HepG2 (cell line): ENCODE measurements around the gene OPRL1. TPM values are rescaled to one million over a fixed set of nuclear protein-coding genes. Genes with fewer than 3 reads are reported as not detected.

Experiments
- CREM ChIP-seq, 2 experiments: sonication (generic) in 1 of 2; formaldehyde crosslinking in 1 of 2; IDR thresholded peaks; 2 replicates each; pipeline versions ENCODE4 v1.4.0 to v1.6.1; 2016 to 2020; ENCODE audit warnings: antibody characterized with exemption in 1 of 2, mild to moderate bottlenecking in 1 of 2, missing genetic modification reagents in 1 of 2
- EED ChIP-seq: sonication (generic); formaldehyde crosslinking; IDR thresholded peaks from 2 replicates; pipeline ENCODE4 v1.5.0; 2020; ENCODE audit warnings: mild to moderate bottlenecking, missing genetic modification reagents
- GFI1 ChIP-seq: sonication (generic); formaldehyde crosslinking; IDR thresholded peaks from 2 replicates; pipeline ENCODE4 v1.5.0; 2020; ENCODE audit warnings: missing genetic modification reagents, mild to moderate bottlenecking, borderline replicate concordance
- GLI4 ChIP-seq: sonication (generic); formaldehyde crosslinking; IDR thresholded peaks from 2 replicates; pipeline ENCODE4 v1.5.1; 2020; ENCODE audit warnings: missing genetic modification reagents, mild to moderate bottlenecking, moderate library complexity, borderline replicate concordance
- MYNN ChIP-seq: sonication (generic); formaldehyde crosslinking; IDR thresholded peaks from 2 replicates; pipeline ENCODE4 v1.4.0; 2020; ENCODE audit warnings: mild to moderate bottlenecking, low read depth, missing genetic modification reagents
- PCBP1 ChIP-seq: fragments of 200-400 bp; formaldehyde crosslinking; IDR thresholded peaks from 2 replicates; pipeline ENCODE4 v1.6.1; 2017; ENCODE audit warnings: mild to moderate bottlenecking, low read depth, low read length, borderline replicate concordance
- RAD21 ChIP-seq: fragments of 450-650 bp; formaldehyde crosslinking; IDR thresholded peaks from 2 replicates; pipeline ENCODE4 v1.5.0; 2020; ENCODE audit warnings: mild to moderate bottlenecking
- SNAI1 ChIP-seq: sonication (generic); formaldehyde crosslinking; IDR thresholded peaks from 2 replicates; pipeline ENCODE4 v1.5.0; 2020; ENCODE audit warnings: mild to moderate bottlenecking, missing genetic modification reagents, borderline replicate concordance
- SUZ12 ChIP-seq: fragments of 150-350 bp; IDR thresholded peaks from 2 replicates; pipeline ENCODE4 v1.6.1; 2014; ENCODE audit warnings: low read depth, low read length
- ZC3H4 ChIP-seq: sonication (generic); formaldehyde crosslinking; IDR thresholded peaks from 2 replicates; pipeline ENCODE4 v1.4.0; 2020; ENCODE audit warnings: missing genetic modification reagents, borderline replicate concordance
- ZNF510 ChIP-seq: sonication (generic); formaldehyde crosslinking; IDR thresholded peaks from 2 replicates; pipeline ENCODE4 v1.4.0; 2020; ENCODE audit warnings: low read depth, mild to moderate bottlenecking, missing genetic modification reagents
- ZNF674 ChIP-seq: sonication (generic); formaldehyde crosslinking; IDR thresholded peaks from 2 replicates; pipeline ENCODE4 v1.5.0; 2020; ENCODE audit warnings: low read depth, mild to moderate bottlenecking, missing genetic modification reagents
- polyA plus RNA-seq, 8 experiments: library from polyadenylated mRNA; depleted of rRNA in 3 of 8; stranded (reverse) in 7 of 8; unstranded in 1 of 8; fragments of >200 nt; fragmentation: Illumina TruSeq in 4 of 8; extraction: Trizol in 4 of 8; gene quantifications; 2 replicates each; pipeline versions ENCODE4 v1.2.1 to v1.2.3, GENCODE V29; 2011 to 2016; ENCODE audit warnings: low read depth in 4 of 8, missing spikeins in 1 of 8, mixed read lengths in 1 of 8; ENCODE audit not compliant: insufficient read depth in 1 of 8
- total RNA-seq, 5 experiments: library from RNA; depleted of rRNA; stranded (reverse); fragments of >200 nt; fragmentation: Illumina TruSeq; extraction: Trizol; gene quantifications; 2 replicates each; pipeline ENCODE4 v1.2.3, GENCODE V29; 2016; ENCODE audit warnings: low read depth in 1 of 5
- TF ChIP-seq, protein P1 (sequence below): sonication (generic); formaldehyde crosslinking; IDR thresholded peaks from 2 replicates; pipeline ENCODE4 v1.5.1; 2020; ENCODE audit warnings: mild to moderate bottlenecking, missing genetic modification reagents, moderate library complexity
- TF ChIP-seq, protein P2 (sequence below): IDR thresholded peaks from 2 replicates; pipeline ENCODE4 v1.6.1; 2016; ENCODE audit warnings: low read depth, missing genetic modification reagents, missing compliant biosample characterization
- TF ChIP-seq, protein P3 (sequence below): sonication (generic); formaldehyde crosslinking; IDR thresholded peaks from 2 replicates; pipeline ENCODE4 v1.8.1; 2023; ENCODE audit warnings: missing genetic modification reagents, inconsistent platforms, borderline replicate concordance

OPRL1 gene
- total and polyA plus RNA-seq, 2 of the 13 experiments (the other 11 are each of a cell fraction or from before 2014, with no cell fraction given): 0.35 to 0.71 TPM

DNA sequence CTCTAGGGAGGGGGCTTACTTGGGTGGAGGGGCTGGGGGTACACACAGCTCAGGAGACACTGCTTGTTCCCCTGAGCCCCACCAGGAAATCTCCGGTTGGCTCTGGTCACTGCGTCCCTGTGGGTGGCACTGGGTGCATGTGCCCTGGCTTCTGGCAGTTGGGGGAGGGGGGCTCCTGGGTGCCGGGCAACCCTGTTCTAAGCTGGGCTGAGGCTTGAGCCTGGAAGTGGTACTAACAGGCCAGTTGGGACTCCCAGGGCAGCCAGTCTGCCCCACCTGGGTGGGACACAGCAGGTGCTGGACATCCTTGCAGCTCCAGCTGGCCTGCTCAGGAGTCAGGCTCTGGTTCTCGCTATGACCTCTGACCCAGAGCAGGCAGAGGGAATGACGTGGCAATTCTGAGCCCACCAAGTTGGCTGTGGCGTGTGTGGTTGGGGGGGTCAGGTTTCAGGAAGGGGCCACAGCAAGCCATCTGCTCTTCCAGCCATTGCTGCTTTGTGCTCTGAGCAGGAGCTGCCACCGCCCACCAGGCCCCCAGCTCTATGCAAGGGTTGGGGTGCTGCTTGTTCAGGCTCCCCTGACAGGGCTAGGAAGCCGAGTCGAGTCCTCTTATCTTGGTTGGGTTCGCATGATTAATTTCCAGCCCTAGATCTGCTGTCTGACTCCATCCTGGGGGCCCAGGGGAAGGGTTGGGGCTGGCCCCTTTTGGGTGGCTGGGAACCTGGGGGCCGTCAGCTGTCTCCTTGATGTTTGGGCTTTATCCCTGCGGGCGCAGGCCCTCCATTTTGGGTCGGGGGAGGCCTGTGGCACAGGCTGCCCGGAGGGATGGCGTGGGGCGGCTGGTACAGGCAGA lies 43.3 kb upstream of the OPRL1 start (continued):
- peak; percentile 92; the same call in 1 of the 2 replicates for TF ChIP-seq EED
- TF ChIP-seq ZNF510 (CRISPR knock-in tag): peak; percentile 65; the same call in 1 of the 2 replicates
- TF ChIP-seq, protein P1, sequence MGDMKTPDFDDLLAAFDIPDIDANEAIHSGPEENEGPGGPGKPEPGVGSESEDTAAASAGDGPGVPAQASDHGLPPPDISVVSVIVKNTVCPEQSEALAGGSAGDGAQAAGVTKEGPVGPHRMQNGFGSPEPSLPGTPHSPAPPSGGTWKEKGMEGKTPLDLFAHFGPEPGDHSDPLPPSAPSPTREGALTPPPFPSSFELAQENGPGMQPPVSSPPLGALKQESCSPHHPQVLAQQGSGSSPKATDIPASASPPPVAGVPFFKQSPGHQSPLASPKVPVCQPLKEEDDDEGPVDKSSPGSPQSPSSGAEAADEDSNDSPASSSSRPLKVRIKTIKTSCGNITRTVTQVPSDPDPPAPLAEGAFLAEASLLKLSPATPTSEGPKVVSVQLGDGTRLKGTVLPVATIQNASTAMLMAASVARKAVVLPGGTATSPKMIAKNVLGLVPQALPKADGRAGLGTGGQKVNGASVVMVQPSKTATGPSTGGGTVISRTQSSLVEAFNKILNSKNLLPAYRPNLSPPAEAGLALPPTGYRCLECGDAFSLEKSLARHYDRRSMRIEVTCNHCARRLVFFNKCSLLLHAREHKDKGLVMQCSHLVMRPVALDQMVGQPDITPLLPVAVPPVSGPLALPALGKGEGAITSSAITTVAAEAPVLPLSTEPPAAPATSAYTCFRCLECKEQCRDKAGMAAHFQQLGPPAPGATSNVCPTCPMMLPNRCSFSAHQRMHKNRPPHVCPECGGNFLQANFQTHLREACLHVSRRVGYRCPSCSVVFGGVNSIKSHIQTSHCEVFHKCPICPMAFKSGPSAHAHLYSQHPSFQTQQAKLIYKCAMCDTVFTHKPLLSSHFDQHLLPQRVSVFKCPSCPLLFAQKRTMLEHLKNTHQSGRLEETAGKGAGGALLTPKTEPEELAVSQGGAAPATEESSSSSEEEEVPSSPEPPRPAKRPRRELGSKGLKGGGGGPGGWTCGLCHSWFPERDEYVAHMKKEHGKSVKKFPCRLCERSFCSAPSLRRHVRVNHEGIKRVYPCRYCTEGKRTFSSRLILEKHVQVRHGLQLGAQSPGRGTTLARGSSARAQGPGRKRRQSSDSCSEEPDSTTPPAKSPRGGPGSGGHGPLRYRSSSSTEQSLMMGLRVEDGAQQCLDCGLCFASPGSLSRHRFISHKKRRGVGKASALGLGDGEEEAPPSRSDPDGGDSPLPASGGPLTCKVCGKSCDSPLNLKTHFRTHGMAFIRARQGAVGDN (CRISPR knock-in tag): peak; percentile 91
- TF ChIP-seq, protein P2, sequence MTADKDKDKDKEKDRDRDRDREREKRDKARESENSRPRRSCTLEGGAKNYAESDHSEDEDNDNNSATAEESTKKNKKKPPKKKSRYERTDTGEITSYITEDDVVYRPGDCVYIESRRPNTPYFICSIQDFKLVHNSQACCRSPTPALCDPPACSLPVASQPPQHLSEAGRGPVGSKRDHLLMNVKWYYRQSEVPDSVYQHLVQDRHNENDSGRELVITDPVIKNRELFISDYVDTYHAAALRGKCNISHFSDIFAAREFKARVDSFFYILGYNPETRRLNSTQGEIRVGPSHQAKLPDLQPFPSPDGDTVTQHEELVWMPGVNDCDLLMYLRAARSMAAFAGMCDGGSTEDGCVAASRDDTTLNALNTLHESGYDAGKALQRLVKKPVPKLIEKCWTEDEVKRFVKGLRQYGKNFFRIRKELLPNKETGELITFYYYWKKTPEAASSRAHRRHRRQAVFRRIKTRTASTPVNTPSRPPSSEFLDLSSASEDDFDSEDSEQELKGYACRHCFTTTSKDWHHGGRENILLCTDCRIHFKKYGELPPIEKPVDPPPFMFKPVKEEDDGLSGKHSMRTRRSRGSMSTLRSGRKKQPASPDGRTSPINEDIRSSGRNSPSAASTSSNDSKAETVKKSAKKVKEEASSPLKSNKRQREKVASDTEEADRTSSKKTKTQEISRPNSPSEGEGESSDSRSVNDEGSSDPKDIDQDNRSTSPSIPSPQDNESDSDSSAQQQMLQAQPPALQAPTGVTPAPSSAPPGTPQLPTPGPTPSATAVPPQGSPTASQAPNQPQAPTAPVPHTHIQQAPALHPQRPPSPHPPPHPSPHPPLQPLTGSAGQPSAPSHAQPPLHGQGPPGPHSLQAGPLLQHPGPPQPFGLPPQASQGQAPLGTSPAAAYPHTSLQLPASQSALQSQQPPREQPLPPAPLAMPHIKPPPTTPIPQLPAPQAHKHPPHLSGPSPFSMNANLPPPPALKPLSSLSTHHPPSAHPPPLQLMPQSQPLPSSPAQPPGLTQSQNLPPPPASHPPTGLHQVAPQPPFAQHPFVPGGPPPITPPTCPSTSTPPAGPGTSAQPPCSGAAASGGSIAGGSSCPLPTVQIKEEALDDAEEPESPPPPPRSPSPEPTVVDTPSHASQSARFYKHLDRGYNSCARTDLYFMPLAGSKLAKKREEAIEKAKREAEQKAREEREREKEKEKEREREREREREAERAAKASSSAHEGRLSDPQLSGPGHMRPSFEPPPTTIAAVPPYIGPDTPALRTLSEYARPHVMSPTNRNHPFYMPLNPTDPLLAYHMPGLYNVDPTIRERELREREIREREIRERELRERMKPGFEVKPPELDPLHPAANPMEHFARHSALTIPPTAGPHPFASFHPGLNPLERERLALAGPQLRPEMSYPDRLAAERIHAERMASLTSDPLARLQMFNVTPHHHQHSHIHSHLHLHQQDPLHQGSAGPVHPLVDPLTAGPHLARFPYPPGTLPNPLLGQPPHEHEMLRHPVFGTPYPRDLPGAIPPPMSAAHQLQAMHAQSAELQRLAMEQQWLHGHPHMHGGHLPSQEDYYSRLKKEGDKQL (CRISPR knock-in tag): no peak
- no peak for TF ChIP-seq GLI4 (CRISPR knock-in tag)
- TF ChIP-seq SUZ12: no peak
- peak; percentile 67; the same call in 1 of the 2 replicates for TF ChIP-seq MYNN (CRISPR knock-in tag)
- TF ChIP-seq ZC3H4 (CRISPR knock-in tag): peak; percentile 84
- peak; percentile 23 for TF ChIP-seq RAD21 (CRISPR knock-in tag)
- TF ChIP-seq PCBP1: peak; percentile 55; the same call in 1 of the 2 replicates
- TF ChIP-seq ZNF674 (CRISPR knock-in tag): no peak
- peak; percentile 67; the same call in 1 of the 2 replicates for TF ChIP-seq CREM (IDR thresholded peaks at IDR 0.05)
- TF ChIP-seq CREM (CRISPR knock-in tag; IDR thresholded peaks at IDR 0.05): peak; percentile 11; the same call in 1 of the 2 replicates
- TF ChIP-seq, protein P3, sequence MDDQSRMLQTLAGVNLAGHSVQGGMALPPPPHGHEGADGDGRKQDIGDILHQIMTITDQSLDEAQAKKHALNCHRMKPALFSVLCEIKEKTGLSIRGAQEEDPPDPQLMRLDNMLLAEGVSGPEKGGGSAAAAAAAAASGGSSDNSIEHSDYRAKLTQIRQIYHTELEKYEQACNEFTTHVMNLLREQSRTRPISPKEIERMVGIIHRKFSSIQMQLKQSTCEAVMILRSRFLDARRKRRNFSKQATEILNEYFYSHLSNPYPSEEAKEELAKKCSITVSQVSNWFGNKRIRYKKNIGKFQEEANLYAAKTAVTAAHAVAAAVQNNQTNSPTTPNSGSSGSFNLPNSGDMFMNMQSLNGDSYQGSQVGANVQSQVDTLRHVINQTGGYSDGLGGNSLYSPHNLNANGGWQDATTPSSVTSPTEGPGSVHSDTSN (CRISPR knock-in tag): no peak
- peak; percentile 66; the same call in 1 of the 2 replicates for TF ChIP-seq GFI1 (CRISPR knock-in tag)
- 0 out of 2 replicates have a peak, but pooled peaks have one; percentile 89 for TF ChIP-seq SNAI1 (CRISPR knock-in tag)
